Activated naive CD4-positive, alpha-beta T cell (primary cell): ENCODE measurements around the gene TAGLN.

Experiments
- DNase-seq, 4 experiments: peaks; one replicate each; lab custom pipeline; 2025; lab: John Stamatoyannopoulos, UW

Gene TAGLN

DNA sequence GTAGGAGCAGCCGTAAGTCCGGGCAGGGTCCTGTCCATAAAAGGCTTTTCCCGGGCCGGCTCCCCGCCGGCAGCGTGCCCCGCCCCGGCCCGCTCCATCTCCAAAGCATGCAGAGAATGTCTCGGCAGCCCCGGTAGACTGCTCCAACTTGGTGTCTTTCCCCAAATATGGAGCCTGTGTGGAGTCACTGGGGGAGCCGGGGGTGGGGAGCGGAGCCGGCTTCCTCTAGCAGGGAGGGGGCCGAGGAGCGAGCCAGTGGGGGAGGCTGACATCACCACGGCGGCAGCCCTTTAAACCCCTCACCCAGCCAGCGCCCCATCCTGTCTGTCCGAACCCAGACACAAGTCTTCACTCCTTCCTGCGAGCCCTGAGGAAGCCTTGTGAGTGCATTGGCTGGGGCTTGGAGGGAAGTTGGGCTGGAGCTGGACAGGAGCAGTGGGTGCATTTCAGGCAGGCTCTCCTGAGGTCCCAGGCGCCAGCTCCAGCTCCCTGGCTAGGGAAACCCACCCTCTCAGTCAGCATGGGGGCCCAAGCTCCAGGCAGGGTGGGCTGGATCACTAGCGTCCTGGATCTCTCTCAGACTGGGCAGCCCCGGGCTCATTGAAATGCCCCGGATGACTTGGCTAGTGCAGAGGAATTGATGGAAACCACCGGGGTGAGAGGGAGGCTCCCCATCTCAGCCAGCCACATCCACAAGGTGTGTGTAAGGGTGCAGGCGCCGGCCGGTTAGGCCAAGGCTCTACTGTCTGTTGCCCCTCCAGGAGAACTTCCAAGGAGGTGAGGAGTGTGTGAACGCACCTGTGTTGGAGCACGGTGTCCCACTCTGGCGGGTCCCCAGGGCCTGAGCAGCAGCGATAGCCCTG lies at the start of gene TAGLN:
TSS of gene TAGLN (plus strand) at position 318 of the 863 bp plus-strand sequence. CDS start 3,644 bp downstream, outside the sequence.
- no peak for DNase-seq

DNA sequence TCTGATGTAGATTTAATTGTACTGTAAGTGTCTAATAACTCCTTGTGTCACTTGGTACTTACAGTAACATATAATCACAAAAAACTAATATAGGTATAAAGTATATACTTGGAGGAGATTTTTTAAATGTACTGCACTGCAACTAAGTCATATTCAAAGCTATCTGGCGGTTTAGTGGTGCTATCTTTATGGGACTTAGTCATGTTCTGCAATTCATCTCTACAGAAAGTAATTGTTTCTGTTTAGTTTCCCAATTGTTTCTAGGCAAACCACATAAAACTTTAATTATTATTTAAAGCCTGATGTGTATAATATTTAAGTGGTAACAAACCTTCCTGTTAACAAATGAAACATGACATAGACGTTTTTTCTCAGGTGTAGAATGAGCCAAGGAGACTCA lies 47.1 kb upstream of the TAGLN start:
- no peak for DNase-seq

DNA sequence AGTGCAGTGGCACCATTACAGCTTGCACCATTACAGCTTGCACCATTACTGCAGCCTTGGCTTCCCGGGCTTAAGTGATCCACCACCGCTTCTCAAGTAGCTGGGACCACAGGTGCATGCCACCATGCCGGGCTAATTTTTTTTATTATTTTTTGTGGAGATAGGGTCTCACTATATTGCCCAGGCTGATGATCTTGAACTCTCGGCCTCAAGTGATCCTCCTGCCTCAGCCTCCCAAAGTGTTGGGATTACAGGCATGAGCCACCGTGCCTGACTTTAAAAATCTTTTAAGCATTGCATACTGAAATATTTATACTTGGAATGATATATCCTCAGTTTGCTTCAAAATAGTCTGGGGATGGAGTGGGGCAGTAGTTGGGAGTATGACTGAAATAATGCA lies 44.7 kb upstream of the TAGLN start:
- DNase-seq: no peak

DNA sequence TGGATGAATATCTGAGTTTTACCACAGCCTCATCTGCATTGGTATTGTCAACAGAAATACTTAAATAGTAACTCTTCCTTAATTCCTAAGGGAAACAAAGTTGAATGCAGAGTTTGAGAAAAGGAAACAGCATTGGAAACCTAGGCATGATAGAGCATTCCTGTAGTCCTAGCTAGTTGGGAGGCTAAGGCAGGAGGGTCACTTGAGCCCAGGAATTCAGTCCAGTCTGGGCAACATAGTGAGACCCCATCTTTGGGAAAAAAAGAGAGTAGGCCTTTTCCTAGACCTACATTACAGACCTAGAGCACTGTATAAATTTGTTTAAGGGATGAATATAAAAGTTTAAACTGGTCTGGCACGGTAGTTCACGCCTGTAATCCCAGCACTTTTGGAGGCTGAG lies 41.7 kb upstream of the TAGLN start:
- DNase-seq: no peak

DNA sequence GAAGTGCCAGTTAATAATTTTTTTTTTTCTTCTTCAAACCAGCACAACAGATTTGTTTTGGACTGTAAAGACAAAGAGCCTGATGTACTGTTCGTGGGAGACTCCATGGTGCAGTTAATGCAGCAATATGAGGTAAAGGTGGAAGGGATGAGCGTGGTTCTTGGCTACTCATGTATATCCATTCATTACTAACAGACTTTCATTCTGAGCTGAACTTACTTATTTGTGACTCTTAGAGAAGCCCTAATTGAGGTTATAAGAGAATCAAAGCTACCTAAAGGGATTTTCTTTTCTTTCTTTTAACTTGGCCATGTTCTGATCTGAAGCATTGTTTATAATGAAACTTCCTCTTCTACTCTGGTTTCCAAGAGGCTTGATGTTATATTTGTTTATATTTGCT lies 39.3 kb upstream of the TAGLN start:
- DNase-seq: no peak

DNA sequence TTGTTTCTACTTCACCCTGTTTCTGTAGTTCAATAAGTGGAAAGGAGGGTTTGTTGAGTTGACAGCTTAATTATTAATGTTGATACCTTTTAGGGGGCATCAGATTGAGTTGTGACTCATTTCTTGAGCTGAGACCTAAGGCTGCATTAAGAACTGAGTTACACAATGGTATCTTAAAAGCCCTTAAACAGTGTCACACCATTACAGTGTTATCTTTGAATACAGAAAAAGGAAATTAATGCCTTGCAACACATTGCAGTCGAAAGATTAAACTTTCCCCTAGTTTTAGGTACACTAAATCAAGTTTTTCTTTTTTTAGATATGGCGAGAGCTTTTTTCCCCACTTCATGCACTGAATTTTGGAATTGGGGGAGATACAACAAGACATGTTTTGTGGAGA lies 38.3 kb upstream of the TAGLN start:
- no peak for DNase-seq

DNA sequence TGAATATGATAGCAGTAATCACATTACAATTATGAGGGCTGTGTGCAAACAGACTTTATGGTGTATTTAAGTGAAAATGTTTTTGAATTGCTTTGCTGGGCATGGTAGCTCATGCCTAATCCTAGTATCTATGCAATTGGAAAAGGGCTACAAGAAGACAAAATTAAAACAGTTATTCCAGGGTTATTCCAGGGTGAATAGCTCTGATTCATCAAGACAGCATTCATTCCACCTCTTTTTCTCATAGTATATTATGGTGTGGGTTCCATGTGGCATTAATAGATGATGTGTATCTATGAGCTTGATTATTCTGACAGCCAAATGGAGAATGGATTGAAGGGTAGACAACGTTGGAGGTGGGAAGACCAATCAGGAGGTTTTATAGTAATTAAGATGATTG lies 32.7 kb upstream of the TAGLN start:
- DNase-seq: no peak

DNA sequence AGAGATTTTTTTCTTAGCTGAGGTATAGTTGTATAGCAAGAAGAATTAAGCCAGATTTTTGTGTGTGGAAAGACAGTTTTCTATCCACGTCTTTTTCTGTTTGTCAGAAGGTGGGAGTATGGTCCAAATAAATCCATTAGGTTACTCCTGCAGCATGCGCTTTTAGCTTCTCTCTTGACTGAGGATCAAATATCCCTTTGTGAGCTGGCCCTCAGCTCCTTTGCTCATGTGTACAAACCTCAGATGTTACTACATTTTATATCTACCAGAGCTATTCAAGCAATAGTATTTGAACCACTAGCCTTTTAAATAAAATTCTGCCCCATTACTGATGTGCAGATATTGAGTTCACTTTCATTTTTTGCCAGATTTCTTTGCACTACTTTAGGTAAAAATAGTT lies 29.4 kb upstream of the TAGLN start:
- DNase-seq: no peak

DNA sequence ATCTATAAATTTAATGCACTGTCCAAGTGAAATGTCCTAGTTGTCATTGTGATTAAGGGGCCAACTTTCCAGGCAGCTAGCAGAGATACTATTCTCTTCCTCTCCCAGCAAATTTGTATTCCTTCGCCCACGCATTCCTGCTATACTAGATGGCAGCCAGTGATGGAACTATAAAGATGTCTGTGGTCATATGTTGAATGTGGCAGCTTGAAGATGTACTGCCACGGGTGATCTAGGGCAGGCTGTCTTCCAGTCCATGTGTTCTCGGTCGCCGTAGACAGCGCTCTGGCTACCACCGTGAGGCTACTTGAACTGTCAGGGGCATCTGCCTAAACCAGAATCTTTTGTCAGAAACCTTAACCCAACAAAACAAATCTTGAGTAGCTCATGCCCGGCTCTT lies 29.0 kb upstream of the TAGLN start:
- DNase-seq: no peak

DNA sequence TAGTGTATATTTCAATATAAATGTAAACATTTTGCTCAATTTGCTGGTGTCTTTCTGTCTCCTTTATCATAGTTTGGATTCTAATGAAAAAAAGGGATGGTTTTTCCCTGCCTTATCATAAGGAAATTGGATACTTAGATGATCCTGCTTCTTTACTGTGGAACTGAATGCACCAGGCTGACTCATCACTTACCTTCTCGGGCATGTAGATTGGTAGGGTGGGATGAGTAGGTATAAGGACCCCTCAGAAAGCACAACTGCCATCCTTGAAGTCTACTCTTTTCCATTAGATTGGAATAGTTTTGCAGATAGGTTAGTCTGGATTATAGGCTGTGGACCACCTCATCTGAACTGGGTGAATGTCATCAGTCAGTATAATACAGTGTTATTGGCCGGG lies 28.2 kb upstream of the TAGLN start:
- no peak for DNase-seq

DNA sequence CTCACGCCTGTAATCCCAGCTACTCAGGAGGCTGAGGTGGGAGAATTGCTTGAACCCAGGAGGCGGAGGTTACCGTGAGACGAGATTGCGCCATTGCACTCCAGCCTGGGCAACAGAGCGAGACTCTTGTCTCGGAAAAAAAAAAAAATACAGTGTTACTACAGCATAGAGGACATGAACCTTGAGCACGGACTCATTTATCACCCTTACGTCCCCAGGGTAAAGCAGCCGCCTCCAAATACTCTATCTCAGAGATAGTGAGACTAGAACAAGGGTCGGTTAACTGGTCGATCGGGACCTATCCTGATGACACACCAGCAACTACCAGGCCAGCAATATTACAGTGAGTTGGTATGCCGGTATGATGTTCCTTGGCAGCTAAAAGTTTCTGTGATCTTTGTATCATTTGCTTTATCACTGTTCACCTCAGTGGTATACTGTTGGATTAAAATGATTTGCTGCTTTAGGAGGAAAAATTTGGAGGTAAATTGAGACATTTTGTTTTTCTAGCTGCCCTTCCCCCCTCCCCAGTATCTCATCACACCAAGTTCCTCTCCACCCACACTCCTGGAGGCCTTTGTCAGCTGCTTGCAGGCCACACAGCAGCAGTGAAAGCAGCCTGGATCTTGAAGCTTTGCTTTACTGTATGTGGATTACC lies 27.6 kb upstream of the TAGLN start:
- no peak for DNase-seq

DNA sequence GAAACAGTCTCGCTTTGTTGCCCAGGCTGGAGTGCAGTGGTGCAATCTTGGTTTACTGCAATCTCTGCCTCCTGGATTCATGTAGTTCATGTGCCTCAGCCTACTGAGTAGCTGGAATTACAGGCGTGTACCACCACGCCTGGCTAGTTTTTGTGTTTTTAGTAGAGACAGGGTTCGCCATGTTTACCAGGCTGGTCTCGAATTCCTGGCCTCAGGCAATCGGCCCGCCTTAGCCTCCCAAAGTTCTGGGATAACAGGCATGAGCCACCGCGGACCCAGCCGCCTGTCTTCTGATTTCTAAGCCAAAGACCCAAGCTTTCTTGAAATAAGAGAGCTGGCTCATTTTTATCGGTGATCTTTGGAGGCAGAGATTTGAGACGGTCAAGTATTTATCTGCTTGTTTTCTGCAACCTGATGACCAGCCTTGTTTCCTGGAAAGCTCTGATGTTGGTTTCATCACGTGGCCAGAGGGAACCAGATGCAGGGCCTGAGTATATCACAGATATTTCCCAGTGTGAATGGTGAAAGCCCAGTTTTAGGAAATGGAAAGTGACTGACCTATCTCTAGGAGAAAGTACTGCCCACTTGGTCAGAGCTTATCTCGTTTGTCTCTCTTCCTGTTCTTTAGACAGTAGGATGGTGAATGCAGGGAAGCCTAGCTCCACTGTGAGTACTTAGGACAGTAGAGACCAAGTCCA lies 26.3 kb upstream of the TAGLN start:
- no peak for DNase-seq

DNA sequence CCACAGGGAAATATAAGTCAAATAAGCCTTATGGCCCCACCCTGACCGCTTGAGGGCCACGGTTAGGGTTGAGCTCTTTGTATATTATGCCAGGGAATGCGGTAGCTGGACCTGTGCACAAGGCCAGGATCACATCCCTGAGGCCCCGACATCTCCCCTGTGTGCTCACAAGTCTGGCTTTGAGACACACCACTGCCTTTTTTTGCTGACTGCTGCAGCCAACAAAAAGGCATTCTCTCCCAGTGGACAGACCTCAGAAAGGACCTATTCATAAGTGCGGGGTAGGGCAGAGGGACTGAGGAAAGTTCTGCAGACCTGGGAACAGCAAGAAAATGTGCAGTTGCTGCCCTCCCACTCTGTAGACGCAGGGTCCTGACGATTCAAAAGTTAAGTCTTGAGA lies 24.1 kb upstream of the TAGLN start:
- no peak for DNase-seq

DNA sequence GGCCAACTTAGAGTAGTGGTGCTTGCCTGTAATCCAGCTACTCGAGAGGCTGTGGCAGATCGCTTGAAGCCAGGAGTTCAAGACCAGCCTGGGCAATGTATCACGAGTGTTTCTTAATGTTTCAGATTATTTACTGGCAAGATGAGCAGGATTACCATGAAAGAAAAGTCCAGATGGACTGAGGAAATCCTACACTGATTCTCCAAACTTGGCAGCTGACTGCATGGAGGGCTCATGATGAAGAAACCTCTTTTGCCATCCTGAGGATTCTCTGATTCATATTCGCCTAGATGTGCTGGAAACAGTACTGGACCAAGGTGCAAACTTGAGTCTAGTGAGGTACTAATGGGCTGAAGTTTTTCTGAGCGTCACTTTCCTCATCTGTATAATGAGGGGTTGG lies 23.4 kb upstream of the TAGLN start:
- no peak for DNase-seq

DNA sequence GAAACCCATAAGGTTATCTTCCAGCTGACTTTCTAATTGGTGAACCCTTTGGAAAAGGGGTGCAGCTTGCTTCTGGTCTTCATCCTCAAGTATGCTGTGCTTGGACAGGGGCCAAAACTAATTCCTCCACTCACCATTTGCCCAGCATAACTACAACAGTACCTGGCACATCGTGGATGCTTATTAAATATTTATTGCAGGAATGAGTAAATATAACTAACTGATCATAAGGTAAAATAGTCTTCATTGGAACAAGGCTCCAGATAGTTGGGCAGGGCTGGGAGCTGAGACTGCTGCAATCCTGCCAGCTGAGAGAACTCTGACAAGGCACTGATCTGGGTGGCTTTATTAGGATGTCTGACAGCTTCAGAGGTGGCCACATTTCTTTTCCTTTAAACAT lies 23.0 kb upstream of the TAGLN start:
- DNase-seq: no peak

DNA sequence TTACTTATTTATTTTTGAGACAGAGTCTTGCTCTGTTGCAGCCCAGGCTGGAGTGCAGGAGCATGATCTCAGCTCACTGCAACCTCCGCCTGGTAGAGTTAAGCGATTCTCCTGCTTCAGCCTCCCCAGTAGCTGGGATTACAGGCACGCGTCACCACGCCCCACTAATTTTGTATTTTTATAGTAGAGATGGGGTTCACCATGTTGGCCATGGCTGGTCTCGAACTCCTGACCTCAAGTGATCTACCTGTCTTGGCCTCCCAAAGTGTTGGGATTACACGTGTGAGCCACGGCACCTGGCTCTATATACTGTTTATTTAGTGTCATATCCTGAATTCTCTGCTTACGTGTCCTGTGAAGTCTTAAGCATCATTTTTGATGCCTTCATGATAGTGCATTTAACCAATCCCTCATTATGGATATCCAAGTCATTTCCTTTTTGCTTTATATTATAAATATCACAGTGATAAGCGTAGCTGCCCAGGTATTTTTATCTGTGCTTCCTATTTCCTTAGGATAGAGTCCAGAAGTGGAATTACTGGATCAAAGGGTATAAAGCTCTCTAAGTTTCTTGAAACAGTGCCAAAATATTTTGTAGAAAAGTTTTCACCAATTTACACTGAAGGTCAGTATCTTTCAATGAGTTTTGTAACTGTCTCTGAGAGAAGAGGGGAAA lies 21.5 kb upstream of the TAGLN start:
- DNase-seq: no peak

DNA sequence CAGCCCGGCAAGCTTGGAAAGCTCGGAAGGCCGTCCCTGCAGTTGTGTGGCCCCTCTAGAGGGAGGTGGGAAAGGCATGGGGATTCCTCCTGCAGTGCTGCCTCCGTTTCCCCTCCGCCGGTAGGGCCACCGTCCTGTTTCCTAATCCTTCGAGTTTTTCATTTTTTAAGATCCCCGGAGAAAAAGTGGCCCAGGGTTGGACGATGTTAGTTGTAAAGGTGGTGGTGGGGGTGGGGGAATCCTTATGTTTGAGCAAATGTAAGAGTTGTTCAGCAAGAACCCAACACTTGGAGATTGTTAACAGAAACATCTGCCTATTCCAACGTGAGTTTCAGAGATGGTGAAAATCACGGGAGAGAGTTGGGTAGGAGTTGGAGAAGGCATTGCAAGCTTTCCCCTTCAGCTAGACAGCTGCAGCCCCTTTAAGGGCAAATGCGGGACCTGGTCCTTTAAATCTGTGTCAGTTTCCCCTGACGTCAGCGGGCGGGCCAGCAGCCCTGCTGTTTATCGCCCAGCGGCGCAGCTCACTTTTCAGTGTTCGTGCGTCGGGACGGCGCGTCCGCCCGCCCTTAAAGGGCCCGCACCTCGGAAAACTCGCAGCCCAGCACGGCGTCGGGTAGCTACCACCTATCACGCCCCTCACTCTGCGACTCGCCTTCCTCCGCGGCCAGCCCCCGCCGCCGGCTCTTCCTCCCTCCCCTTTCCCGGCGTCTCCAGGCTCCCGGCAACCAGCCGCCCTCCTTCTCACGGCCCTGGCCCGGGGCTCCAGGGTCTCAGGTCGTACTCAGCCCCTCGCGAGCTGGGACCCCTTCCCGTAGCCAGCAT lies 20.7 kb upstream of the TAGLN start, which contains the start of gene SIDT2:
TSS of gene SIDT2 (plus strand) at position 534 of the 825 bp plus-strand sequence. CDS start 521 bp downstream, outside the sequence.
- peak; percentile 63 to 81 (median 74) for DNase-seq

DNA sequence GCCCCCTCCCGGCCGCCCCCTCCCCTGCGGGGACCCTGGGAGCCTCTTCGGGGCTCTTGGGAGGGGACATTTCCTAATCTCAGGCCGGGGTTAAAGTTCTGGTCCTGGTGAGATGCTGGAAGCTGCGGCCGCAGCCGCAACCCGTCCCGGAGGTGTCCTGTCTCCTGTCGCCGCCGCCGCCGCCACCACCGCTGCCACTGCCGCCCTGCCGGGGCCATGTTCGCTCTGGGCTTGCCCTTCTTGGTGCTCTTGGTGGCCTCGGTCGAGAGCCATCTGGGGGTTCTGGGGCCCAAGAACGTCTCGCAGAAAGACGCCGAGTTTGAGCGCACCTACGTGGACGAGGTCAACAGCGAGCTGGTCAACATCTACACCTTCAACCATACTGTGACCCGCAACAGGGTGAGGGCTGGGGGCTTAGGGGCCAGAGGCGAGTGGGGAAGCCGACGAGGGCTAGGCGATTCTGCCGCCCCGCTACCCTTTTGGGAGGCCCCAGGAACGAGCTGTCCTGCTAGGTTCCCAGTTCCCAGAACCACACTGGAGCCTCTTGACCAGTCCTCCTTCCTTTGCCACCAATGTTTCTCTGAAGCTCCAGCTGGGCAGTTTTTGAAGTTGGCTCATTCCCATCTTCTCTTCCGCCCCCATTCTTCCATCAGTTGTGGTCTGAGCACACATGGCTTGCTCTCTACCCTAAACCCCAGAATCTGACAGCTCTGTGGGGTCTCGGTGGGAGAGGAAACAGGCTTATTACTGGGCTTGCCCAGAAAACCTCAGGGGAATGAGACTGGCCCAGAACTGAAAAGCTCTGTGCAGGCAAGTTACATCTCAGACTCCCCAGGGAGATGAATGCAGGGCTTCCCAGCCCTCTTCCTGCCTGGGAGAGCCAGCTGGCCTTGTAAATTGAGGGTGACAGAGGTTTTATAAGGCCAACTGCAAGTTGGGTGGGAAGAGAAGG lies 19.8 kb upstream of the TAGLN start:
- peak in 2 of 4 experiments; percentile 11 to 43 for DNase-seq

DNA sequence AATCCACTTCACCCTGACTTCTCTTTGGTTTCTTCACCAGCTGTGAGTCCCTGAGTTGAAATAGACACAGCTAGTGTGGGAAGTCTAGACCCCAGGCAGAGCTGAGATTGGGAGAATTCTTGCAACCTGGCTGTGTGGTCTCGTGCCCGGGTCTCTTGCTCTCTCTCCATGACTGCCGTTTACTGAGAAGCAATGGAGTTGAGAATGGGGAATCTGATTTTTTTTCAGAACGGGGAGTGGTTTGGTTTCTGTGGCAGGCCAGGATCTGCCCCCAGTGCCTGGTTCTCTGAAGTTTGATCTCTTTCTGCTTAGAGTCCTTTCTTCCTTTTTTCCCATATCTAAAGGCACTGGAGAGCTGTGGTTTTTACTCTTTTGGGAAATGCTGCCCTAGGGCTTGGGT lies 19.1 kb upstream of the TAGLN start:
- no peak for DNase-seq
